Trophoblast cell (in vitro differentiated cells and primary cell): ENCODE data around the gene HTT-AS.

Experiments used
- DNase-seq, 2 donors: peaks; one replicate each; pipeline ENCODE4 v3.0.0-alpha.2; 2016
- H2AFZ ChIP-seq: 2 replicates; pipeline ENCODE4 v1.6.1; 2013; ENCODE audit warnings: low read length, moderate library complexity, mild to moderate bottlenecking; ENCODE audit not compliant: insufficient read depth, poor library complexity
- H2AK5ac ChIP-seq: 2 replicates; pipeline ENCODE4 v1.6.1; 2013; ENCODE audit warnings: mild to moderate bottlenecking, low read length
- H2BK120ac ChIP-seq: 2 replicates; pipeline ENCODE4 v1.6.1; 2013; ENCODE audit warnings: low read length, mild to moderate bottlenecking, moderate library complexity; ENCODE audit not compliant: insufficient read depth, poor library complexity
- H2BK12ac ChIP-seq: 2 replicates; pipeline ENCODE4 v1.6.1; 2013; ENCODE audit warnings: mild to moderate bottlenecking, low read length, moderate library complexity
- H2BK5ac ChIP-seq: 2 replicates; pipeline ENCODE4 v1.6.1; 2013; ENCODE audit warnings: low read length, low read depth, moderate library complexity, mild to moderate bottlenecking; ENCODE audit not compliant: poor library complexity
- H3K14ac ChIP-seq: 2 replicates; pipeline ENCODE4 v1.6.1; 2013; ENCODE audit warnings: mild to moderate bottlenecking, low read length
- H3K18ac ChIP-seq: 2 replicates; pipeline ENCODE4 v1.6.1; 2013; ENCODE audit warnings: mild to moderate bottlenecking, low read length
- H3K23ac ChIP-seq: 2 replicates; pipeline ENCODE4 v1.6.1; 2013; ENCODE audit warnings: low read length
- H3K27ac ChIP-seq: 2 replicates; pipeline ENCODE4 v1.5.1; 2013; ENCODE audit warnings: low read depth, mild to moderate bottlenecking, inconsistent platforms, low read length, moderate library complexity
- H3K27me3 ChIP-seq: 2 replicates; pipeline ENCODE4 v1.6.1; 2013; ENCODE audit warnings: inconsistent platforms, mild to moderate bottlenecking, low read length, moderate library complexity; ENCODE audit not compliant: insufficient read depth
- H3K36me3 ChIP-seq, 2 experiments: 1 replicate in 1 of 2; 2 replicates in 1 of 2; pipeline ENCODE4 v1.6.1; 2013; ENCODE audit warnings: low read length in 2 of 2, mild to moderate bottlenecking in 2 of 2, moderate library complexity in 1 of 2; ENCODE audit not compliant: insufficient read depth in 2 of 2, control insufficient read depth in 1 of 2
- H3K4ac ChIP-seq: 2 replicates; pipeline ENCODE4 v1.6.1; 2013; ENCODE audit warnings: low read depth, mild to moderate bottlenecking, low read length, moderate library complexity
- H3K4me1 ChIP-seq, 2 experiments: 1 replicate in 1 of 2; 2 replicates in 1 of 2; pipeline ENCODE4 v1.6.1; 2013; ENCODE audit warnings: low read length in 2 of 2, mild to moderate bottlenecking in 2 of 2, moderate library complexity in 1 of 2; ENCODE audit not compliant: insufficient read depth in 2 of 2, control insufficient read depth in 1 of 2
- H3K4me2 ChIP-seq: 2 replicates; pipeline ENCODE4 v1.6.1; 2013; ENCODE audit warnings: inconsistent platforms, mild to moderate bottlenecking, low read length, moderate library complexity
- H3K4me3 ChIP-seq: 2 replicates; pipeline ENCODE4 v1.5.1; 2013; ENCODE audit warnings: mild to moderate bottlenecking, low read depth, low read length, inconsistent platforms
- H3K79me1 ChIP-seq: one replicate; pipeline ENCODE4 v1.6.1; 2013; ENCODE audit warnings: low read length
- H3K79me2 ChIP-seq: 2 replicates; pipeline ENCODE4 v1.6.1; 2013; ENCODE audit warnings: low read length, mild to moderate bottlenecking; ENCODE audit not compliant: control insufficient read depth, insufficient read depth, poor library complexity
- H3K9ac ChIP-seq: 2 replicates; pipeline ENCODE4 v1.6.1; 2013; ENCODE audit warnings: mild to moderate bottlenecking, low read length
- H3K9me3 ChIP-seq: 2 replicates; pipeline ENCODE4 v1.6.1; 2013; ENCODE audit warnings: low read depth, mild to moderate bottlenecking, control low read depth, inconsistent platforms, low read length; ENCODE audit not compliant: insufficient read depth
- H4K12ac ChIP-seq: 2 replicates; pipeline ENCODE4 v1.6.1; 2013; ENCODE audit warnings: low read depth, mild to moderate bottlenecking, low read length, moderate library complexity
- H4K8ac ChIP-seq: 2 replicates; pipeline ENCODE4 v1.6.1; 2013; ENCODE audit warnings: low read depth, mild to moderate bottlenecking, low read length, moderate library complexity
- H4K91ac ChIP-seq: one replicate; pipeline ENCODE4 v1.6.1; 2013; ENCODE audit warnings: low read depth, mild to moderate bottlenecking, low read length, moderate library complexity
- WGBS: extraction: QIAGEN DNeasy Blood & Tissue Kit; methylation state at CpG from one replicate; pipeline ENCODE4 v1.1.7; 2013; ENCODE audit warnings: missing lambda C conversion rate; ENCODE audit not compliant: insufficient read length, insufficient coverage; ENCODE audit errors: extremely low coverage; 5-methylcytosine and 5-hydroxymethylcytosine counted together

Gene HTT-AS

GRCh38 chr4:3035674-3036073 is 38.7 kb downstream of the HTT-AS start:
- no peak overlapping the region for H3K14ac ChIP-seq
- H2BK120ac ChIP-seq = no peak overlapping the region
- no peaks in the 10 kb centered on the region for H3K4me1 ChIP-seq
- no peak overlapping the region for H4K8ac ChIP-seq
- H3K79me1 ChIP-seq = no peaks in the 10 kb centered on the region
- no peak overlapping the region for H3K9ac ChIP-seq
- no peak overlapping the region for H3K4me2 ChIP-seq
- H3K9me3 ChIP-seq = peaks cover 2% of the 10 kb centered on the region
- H3K4ac ChIP-seq = no peak overlapping the region
- H4K91ac ChIP-seq = no peak overlapping the region
- H3K4me3 ChIP-seq = no peak overlapping the region
- no peak overlapping the region for H2AK5ac ChIP-seq
- H3K23ac ChIP-seq = no peak overlapping the region
- no peaks in the 10 kb centered on the region for H3K27me3 ChIP-seq
- no peak overlapping the region for H3K18ac ChIP-seq
- no peak for DNase-seq
- no peak overlapping the region for H3K27ac ChIP-seq
- H2BK12ac ChIP-seq = no peak overlapping the region
- H2BK5ac ChIP-seq = no peak overlapping the region
- no peaks in the 10 kb centered on the region for H3K79me2 ChIP-seq
- no peaks in the 10 kb centered on the region for H3K36me3 ChIP-seq
- WGBS = no CpG with 5 or more reads among the region's 6 CpGs
- H4K12ac ChIP-seq = no peak overlapping the region
- no peak overlapping the region for H2AFZ ChIP-seq

- WGBS = no CpG with 5 or more reads among the region's 8 CpGs
- Histone ChIP-seq H3K27me3 (no peaks in the 10 kb centered on the region), H3K4me2 (no peak overlapping the region), H3K79me2 (no peaks in the 10 kb centered on the region), H3K4ac (no peak overlapping the region), H3K4me1 (no peaks in the 10 kb centered on the region), H4K12ac (no peak overlapping the region), H3K18ac (no peak overlapping the region), H3K23ac (no peak overlapping the region), H2BK5ac (no peak overlapping the region), H2AK5ac (no peak overlapping the region), H2AFZ (no peak overlapping the region), H3K9me3 (peaks cover 2% of the 10 kb centered on the region), H3K9ac (no peak overlapping the region), H2BK120ac (no peak overlapping the region), H4K91ac (no peak overlapping the region), H3K79me1 (no peaks in the 10 kb centered on the region), H3K14ac (no peak overlapping the region), H3K27ac (no peak overlapping the region), H4K8ac (no peak overlapping the region), H3K36me3 (no peaks in the 10 kb centered on the region), H3K4me3 (no peak overlapping the region), H2BK12ac (no peak overlapping the region)
- DNase-seq = no peak
Observed at GRCh38 chr4:3035249-3035648, 39.1 kb downstream of the HTT-AS start.

- H3K27ac ChIP-seq = no peak overlapping the region
- no peak overlapping the region for H3K4me3 ChIP-seq
- no peak overlapping the region for H2AFZ ChIP-seq
- no peak overlapping the region for H3K18ac ChIP-seq
- H2AK5ac ChIP-seq = no peak overlapping the region
- no peak overlapping the region for H3K4me2 ChIP-seq
- no peak overlapping the region for H4K91ac ChIP-seq
- no peak overlapping the region for H3K9ac ChIP-seq
- H3K4me1 ChIP-seq = no peaks in the 10 kb centered on the region
- H4K8ac ChIP-seq = no peak overlapping the region
- H3K14ac ChIP-seq = no peak overlapping the region
- H2BK5ac ChIP-seq = no peak overlapping the region
- no peaks in the 10 kb centered on the region for H3K27me3 ChIP-seq
- no peaks in the 10 kb centered on the region for H3K79me2 ChIP-seq
- H3K23ac ChIP-seq = no peak overlapping the region
- H4K12ac ChIP-seq = no peak overlapping the region
- H3K9me3 ChIP-seq = peaks cover 2% of the 10 kb centered on the region
- DNase-seq = no peak
- H2BK120ac ChIP-seq = no peak overlapping the region
- H2BK12ac ChIP-seq = no peak overlapping the region
- no CpG with 5 or more reads among the region's 8 CpGs for WGBS
- no peaks in the 10 kb centered on the region for H3K79me1 ChIP-seq
- no peak overlapping the region for H3K4ac ChIP-seq
- no peaks in the 10 kb centered on the region for H3K36me3 ChIP-seq
Observed at GRCh38 chr4:3034231-3034630, 40.1 kb downstream of the HTT-AS start.

DNA sequence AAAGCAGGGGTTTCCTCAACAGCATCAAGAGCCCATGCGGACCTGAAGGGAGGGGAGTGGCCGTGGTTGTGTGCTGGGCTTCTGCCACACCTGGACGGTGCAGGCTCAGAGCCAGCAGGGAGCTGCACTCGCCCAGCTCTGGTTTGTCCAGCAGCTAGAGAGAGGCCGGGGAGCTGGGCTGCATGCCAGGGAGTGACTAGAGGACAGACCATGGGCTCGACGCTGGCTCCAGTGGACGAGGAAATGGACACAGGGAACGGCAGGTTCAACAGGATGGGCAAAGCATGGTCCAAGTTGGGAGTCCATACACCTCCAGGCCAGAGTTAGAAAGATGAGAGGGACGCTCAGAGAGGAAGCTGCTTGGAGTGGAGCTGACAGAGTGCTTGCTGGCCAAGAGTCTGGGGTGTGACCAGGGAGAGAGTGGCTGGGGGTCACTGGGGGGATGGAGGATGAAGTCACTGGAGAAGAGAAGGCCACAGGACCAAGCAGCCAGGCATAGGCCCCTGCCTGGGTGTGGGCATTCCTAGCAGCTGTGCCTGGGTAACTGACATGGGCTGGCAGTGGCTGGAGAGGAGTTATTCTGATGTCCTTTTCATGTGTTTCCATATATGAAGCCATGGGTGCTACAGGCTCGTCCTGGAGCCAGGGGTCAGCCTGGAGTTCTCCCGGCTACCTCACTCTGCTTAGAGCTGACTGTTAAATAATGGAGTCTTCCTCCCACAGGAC is 42.8 kb downstream of the HTT-AS start:
- no peaks in the 10 kb centered on the region for H3K4me1 ChIP-seq
- H4K91ac ChIP-seq = no peak overlapping the region
- H3K4ac ChIP-seq = no peak overlapping the region
- H3K36me3 ChIP-seq = no peaks in the 10 kb centered on the region
- H3K79me1 ChIP-seq = no peaks in the 10 kb centered on the region
- H3K18ac ChIP-seq = no peak overlapping the region
- H3K9ac ChIP-seq = no peak overlapping the region
- no peak overlapping the region for H2BK120ac ChIP-seq
- no peak overlapping the region for H3K4me2 ChIP-seq
- H3K27me3 ChIP-seq = no peaks in the 10 kb centered on the region
- H4K12ac ChIP-seq = no peak overlapping the region
- no peaks in the 10 kb centered on the region for H3K9me3 ChIP-seq
- DNase-seq = no peak
- no peak overlapping the region for H2AK5ac ChIP-seq
- no CpG with 5 or more reads among the region's 12 CpGs for WGBS
- no peak overlapping the region for H3K4me3 ChIP-seq
- H2BK5ac ChIP-seq = no peak overlapping the region
- no peak overlapping the region for H3K23ac ChIP-seq
- no peaks in the 10 kb centered on the region for H3K79me2 ChIP-seq
- H3K27ac ChIP-seq = no peak overlapping the region
- no peak overlapping the region for H2AFZ ChIP-seq
- no peak overlapping the region for H4K8ac ChIP-seq
- H3K14ac ChIP-seq = no peak overlapping the region
- no peak overlapping the region for H2BK12ac ChIP-seq
